HUES48 (cell line): ENCODE measurements around the gene FITM2.
"Not testable (repeated sequence)": the region's sequence is repeated elsewhere in the genome, so short reads cannot be mapped to it uniquely, and the experiment has no call there.

ENCODE experiments used
- H3K27ac ChIP-seq: one replicate; pipeline ENCODE4 v1.7.0; 2013; ENCODE audit warnings: low read depth, low read length, inconsistent platforms
- H3K27me3 ChIP-seq: 2 replicates; pipeline ENCODE4 v1.6.1; 2013; ENCODE audit warnings: mild to moderate bottlenecking, low read length; ENCODE audit not compliant: control insufficient read depth, insufficient read depth
- H3K36me3 ChIP-seq: 2 replicates; pipeline ENCODE4 v1.6.1; 2013; ENCODE audit warnings: low read length; ENCODE audit not compliant: control insufficient read depth, insufficient read depth
- H3K4me1 ChIP-seq: 2 replicates; pipeline ENCODE4 v1.6.1; 2013; ENCODE audit warnings: mild to moderate bottlenecking, low read length; ENCODE audit not compliant: control insufficient read depth, insufficient read depth
- H3K4me3 ChIP-seq: 2 replicates; pipeline ENCODE4 v1.5.1; 2013; ENCODE audit warnings: mild to moderate bottlenecking, low read depth, low read length
- H3K9ac ChIP-seq: 2 replicates; pipeline ENCODE4 v1.6.1; 2013; ENCODE audit warnings: mild to moderate bottlenecking, low read depth, low read length, moderate library complexity
- H3K9me3 ChIP-seq: 2 replicates; pipeline ENCODE4 v1.6.1; 2013; ENCODE audit warnings: low read length; ENCODE audit not compliant: control insufficient read depth, insufficient read depth

Gene FITM2

GRCh38 chr20:44348168-44348659, 37.2 kb upstream of the FITM2 start:
- Histone ChIP-seq H3K4me1 (no peaks in the 10 kb centered on the region; the same call in 1 of the 2 replicates), H3K9me3 (no peaks in the 10 kb centered on the region), H3K27me3 (no peaks in the 10 kb centered on the region), H3K27ac (no peak overlapping the region), H3K4me3 (no peak overlapping the region), H3K36me3 (no peaks in the 10 kb centered on the region), H3K9ac (no peak overlapping the region)

GRCh38 chr20:44345941-44346340, 34.9 kb upstream of the FITM2 start:
- H3K36me3 ChIP-seq, H3K4me3 ChIP-seq, H3K9ac ChIP-seq, H3K4me1 ChIP-seq, H3K9me3 ChIP-seq, H3K27me3 ChIP-seq, H3K27ac ChIP-seq: not testable (repeated sequence)

- Histone ChIP-seq H3K9ac (no peak overlapping the region), H3K27ac (no peak overlapping the region), H3K4me1 (no peaks in the 10 kb centered on the region), H3K9me3 (no peaks in the 10 kb centered on the region), H3K27me3 (no peaks in the 10 kb centered on the region), H3K36me3 (no peaks in the 10 kb centered on the region), H3K4me3 (no peak overlapping the region)
Observed at GRCh38 chr20:44345147-44345546, 34.1 kb upstream of the FITM2 start.

GRCh38 chr20:44344723-44345122, 33.7 kb upstream of the FITM2 start:
- H3K4me3 ChIP-seq, result no peak overlapping the region
- no peaks in the 10 kb centered on the region for H3K9me3 ChIP-seq
- H3K9ac ChIP-seq, result no peak overlapping the region
- H3K36me3 ChIP-seq, result no peaks in the 10 kb centered on the region
- H3K27me3 ChIP-seq, result no peaks in the 10 kb centered on the region
- H3K4me1 ChIP-seq, result no peaks in the 10 kb centered on the region
- H3K27ac ChIP-seq, result no peak overlapping the region

- Histone ChIP-seq H3K36me3 (no peaks in the 10 kb centered on the region), H3K27ac (no peak overlapping the region), H3K4me1 (no peaks in the 10 kb centered on the region), H3K4me3 (no peak overlapping the region), H3K9me3 (no peaks in the 10 kb centered on the region), H3K9ac (no peak overlapping the region), H3K27me3 (no peaks in the 10 kb centered on the region)
Observed at GRCh38 chr20:44343162-44343675, 32.2 kb upstream of the FITM2 start.

- no peak overlapping the region for H3K27ac ChIP-seq
- no peak overlapping the region for H3K4me3 ChIP-seq
- H3K4me1 ChIP-seq, result no peaks in the 10 kb centered on the region
Observed at GRCh38 chr20:44342248-44342647, 31.2 kb upstream of the FITM2 start.

GRCh38 chr20:44336725-44337380, 25.9 kb upstream of the FITM2 start, which contains the start of gene R3HDML:
R3HDML (plus strand) TSS chr20:44337043; CDS start chr20:44337158, 115 bp downstream.
- no peaks in the 10 kb centered on the region for H3K9me3 ChIP-seq
- no peaks in the 10 kb centered on the region for H3K36me3 ChIP-seq
- no peak within 1 kb of the TSS for H3K27ac ChIP-seq
- H3K27me3 ChIP-seq, result no peaks in the 10 kb centered on the region
- peaks cover 4% of the 10 kb centered on the region; the same call in 1 of the 2 replicates for H3K4me1 ChIP-seq
- H3K4me3 ChIP-seq, result no peak within 1 kb of the TSS
- H3K9ac ChIP-seq, result no peak within 1 kb of the TSS

More at GRCh38 chr20:44342248-44342647, 31.2 kb upstream of the FITM2 start:
- H3K9me3 ChIP-seq, result no peaks in the 10 kb centered on the region
- no peaks in the 10 kb centered on the region for H3K27me3 ChIP-seq
- H3K36me3 ChIP-seq, result no peaks in the 10 kb centered on the region
- H3K9ac ChIP-seq, result no peak overlapping the region

- H3K9me3 ChIP-seq, result no peaks in the 10 kb centered on the region
- H3K4me1 ChIP-seq, result peaks cover 4% of the 10 kb centered on the region; the same call in 1 of the 2 replicates
- no peak overlapping the region for H3K9ac ChIP-seq
- H3K4me3 ChIP-seq, result no peak overlapping the region
- H3K27me3 ChIP-seq, result no peaks in the 10 kb centered on the region
- no peaks in the 10 kb centered on the region for H3K36me3 ChIP-seq
- H3K27ac ChIP-seq, result no peak overlapping the region
Observed at GRCh38 chr20:44336086-44336485, 25.1 kb upstream of the FITM2 start.

- Histone ChIP-seq H3K4me1 (peaks cover 4% of the 10 kb centered on the region; the same call in 1 of the 2 replicates), H3K27me3 (no peaks in the 10 kb centered on the region), H3K9me3 (no peaks in the 10 kb centered on the region), H3K27ac (no peak overlapping the region), H3K36me3 (no peaks in the 10 kb centered on the region), H3K4me3 (no peak overlapping the region), H3K9ac (no peak overlapping the region)
Observed at GRCh38 chr20:44335675-44336074, 24.7 kb upstream of the FITM2 start.

GRCh38 chr20:44334709-44335108, 23.7 kb upstream of the FITM2 start:
- Histone ChIP-seq H3K4me3 (no peak overlapping the region), H3K9ac (no peak overlapping the region), H3K27ac (no peak overlapping the region), H3K4me1 (peaks cover 4% of the 10 kb centered on the region; the same call in 1 of the 2 replicates), H3K9me3 (no peaks in the 10 kb centered on the region), H3K27me3 (no peaks in the 10 kb centered on the region), H3K36me3 (no peaks in the 10 kb centered on the region)

GRCh38 chr20:44334306-44334705, 23.3 kb upstream of the FITM2 start:
- H3K9me3 ChIP-seq, result no peaks in the 10 kb centered on the region
- no peaks in the 10 kb centered on the region for H3K27me3 ChIP-seq
- H3K27ac ChIP-seq, result no peak overlapping the region
- H3K4me3 ChIP-seq, result no peak overlapping the region
- H3K36me3 ChIP-seq, result no peaks in the 10 kb centered on the region
- H3K4me1 ChIP-seq, result peaks cover 4% of the 10 kb centered on the region; the same call in 1 of the 2 replicates
- no peak overlapping the region for H3K9ac ChIP-seq
